Naive thymus-derived CD4-positive, alpha-beta T cell (primary cell): ENCODE results near the gene CTBP2. TPM values are rescaled to one million over a fixed set of nuclear protein-coding genes. Genes with fewer than 3 reads are reported as not detected.
"Not testable (repeated sequence)": the region's sequence is repeated elsewhere in the genome, so short reads cannot be mapped to it uniquely, and the experiment has no call there.

ENCODE experiments used
- ATAC-seq: fragments of 150-1000 bp; cut with Tn5 transposase; 2 replicates; pipeline ENCODE4 v1.10.0; 2021; ENCODE audit warnings: mild to moderate bottlenecking, moderate library complexity
- CTCF ChIA-PET: fragments of 350-600 bp; sonication (Branson Sonifier 250); formaldehyde crosslinking; loops from one replicate; lab custom pipeline; 2021; ENCODE audit warnings: antibody characterized with exemption; lab: Charles Lee
- POLR2A ChIA-PET: fragments of 350-600 bp; sonication (Branson Sonifier 250); formaldehyde crosslinking; loops from one replicate; lab custom pipeline; 2021; ENCODE audit warnings: antibody characterized with exemption, inconsistent platforms; lab: Charles Lee
- DNase-seq, 9 donors: peaks; one replicate each; pipeline versions ENCODE4 v3.0.0 to v3.0.0-alpha.2; 2020 to 2022; ENCODE audit warnings: mixed read lengths in 1 of 9
- H3K27ac ChIP-seq: one replicate; pipeline ENCODE4 v1.7.0; 2013; ENCODE audit warnings: mild to moderate bottlenecking, low read depth, low read length, moderate library complexity
- H3K27me3 ChIP-seq, 2 donors: one replicate each; pipeline ENCODE4 v1.7.0; 2013; ENCODE audit warnings: low read length in 2 of 2, mild to moderate bottlenecking in 2 of 2, moderate library complexity in 2 of 2; ENCODE audit not compliant: control insufficient read depth in 2 of 2, insufficient read depth in 2 of 2
- H3K36me3 ChIP-seq, 3 experiments: 1 replicate in 2 of 3; 2 replicates in 1 of 3; pipeline ENCODE4 v1.7.0; 2013; ENCODE audit warnings: low read length in 3 of 3, mild to moderate bottlenecking in 3 of 3, moderate library complexity in 1 of 3; ENCODE audit not compliant: insufficient read depth in 3 of 3, control insufficient read depth in 2 of 3
- H3K4me1 ChIP-seq, 2 donors: one replicate each; pipeline ENCODE4 v1.7.0; 2013; ENCODE audit warnings: low read length in 2 of 2, mild to moderate bottlenecking in 2 of 2, moderate library complexity in 1 of 2; ENCODE audit not compliant: control insufficient read depth in 2 of 2, insufficient read depth in 2 of 2
- H3K4me3 ChIP-seq: 2 replicates; pipeline ENCODE4 v1.7.0; 2013; ENCODE audit warnings: mild to moderate bottlenecking, low read length
- H3K9me3 ChIP-seq, 3 experiments: 1 replicate in 2 of 3; 2 replicates in 1 of 3; pipeline ENCODE4 v1.7.0; 2013; ENCODE audit warnings: low read length in 3 of 3; ENCODE audit not compliant: control insufficient read depth in 2 of 3
- H3K27ac Mint-ChIP-seq, 9 donors: one replicate each; pipeline ENCODE4 v1.8.0; 2020 to 2022; ENCODE audit warnings: mixed read lengths in 9 of 9, mild to moderate bottlenecking in 8 of 9, moderate library complexity in 5 of 9, inconsistent platforms in 2 of 9
- H3K27me3 Mint-ChIP-seq, 5 donors: one replicate each; pipeline ENCODE4 v1.8.0; 2021 to 2022; ENCODE audit warnings: mixed read lengths in 5 of 5, mild to moderate bottlenecking in 1 of 5
- H3K36me3 Mint-ChIP-seq, 5 donors: one replicate each; pipeline ENCODE4 v1.8.0; 2020 to 2022; ENCODE audit warnings: mixed read lengths in 5 of 5, mild to moderate bottlenecking in 3 of 5, inconsistent platforms in 1 of 5
- H3K4me1 Mint-ChIP-seq, 7 donors: one replicate each; pipeline ENCODE4 v1.8.0; 2020 to 2022; ENCODE audit warnings: mixed read lengths in 7 of 7, mild to moderate bottlenecking in 3 of 7, inconsistent platforms in 1 of 7
- H3K4me3 Mint-ChIP-seq, 10 donors: one replicate each; pipeline ENCODE4 v1.8.0; 2020 to 2022; ENCODE audit warnings: mild to moderate bottlenecking in 10 of 10, mixed read lengths in 10 of 10, moderate library complexity in 6 of 10, inconsistent platforms in 2 of 10
- H3K9me3 Mint-ChIP-seq, 11 donors: one replicate each; pipeline ENCODE4 v1.8.0; 2020 to 2022; ENCODE audit warnings: mixed read lengths in 11 of 11, mild to moderate bottlenecking in 4 of 11, inconsistent platforms in 1 of 11, moderate library complexity in 1 of 11
- intact Hi-C, 2 donors: fragments of 100-400 bp; cut with micrococcal nuclease; formaldehyde crosslinking; loops; one replicate each; pipeline ENCODE4 v1.15.1; 2023
- polyA plus RNA-seq, 2 donors: library from polyadenylated mRNA; unstranded; fragments of 300-500 nt; fragmentation: Illumina TruSeq; gene quantifications; one replicate each; pipeline ENCODE4 v1.2.3, GENCODE V29; 2021
- total RNA-seq, 6 experiments: library from RNA in 5 of 6; stranded (reverse) in 5 of 6; gene quantifications; 1 replicate in 5 of 6; 2 replicates in 1 of 6; pipeline ENCODE4 v1.2.3 and lab custom pipeline; 2021 to 2026

Gene CTBP2
- total and polyA plus RNA-seq, 7 experiments from 2014 or later = 0.05 to 39.5 (median 1.7) TPM; not detected in 1

GRCh38 chr10:125060826-125061556 lies 99.4 kb downstream of the CTBP2 start:
- Histone ChIP-seq H3K27me3 (no peaks in the 10 kb centered on the region), H3K4me1 (no peaks in the 10 kb centered on the region), H3K27ac (no peak overlapping the region), H3K9me3 (no peaks in the 10 kb centered on the region), H3K4me3 (no peak overlapping the region), H3K36me3 (no peaks in the 10 kb centered on the region)
- Mint-ChIP-seq H3K27me3 (peaks cover 0 to 12% (median 4%) of the 10 kb centered on the region in 5 donors), H3K4me1 (peaks cover 12 to 27% (median 16%) of the 10 kb centered on the region in 7 donors), H3K27ac (no peak overlapping the region), H3K4me3 (no peak overlapping the region), H3K9me3 (no peaks in the 10 kb centered on the region), H3K36me3 (peaks cover 0 to 3% (median 0%) of the 10 kb centered on the region in 5 donors)
- ChIA-PET POLR2A (no interaction called here), CTCF (no interaction called here)
- peak; percentile 48 for ATAC-seq
- intact Hi-C loops = no loop called here
- peak in 5 of 9 donors; percentile 4 to 36 (median 19) for DNase-seq

GRCh38 chr10:125060482-125060825 lies 99.9 kb downstream of the CTBP2 start:
- H3K27me3 Mint-ChIP-seq = peaks cover 0 to 12% (median 4%) of the 10 kb centered on the region in 5 donors
- intact Hi-C loops = no loop called here
- ChIA-PET POLR2A (no interaction called here), CTCF (no interaction called here)
- DNase-seq (no peak), ATAC-seq (no peak)
- Histone ChIP-seq H3K9me3 (no peaks in the 10 kb centered on the region), H3K27ac (no peak overlapping the region), H3K4me1 (no peaks in the 10 kb centered on the region), H3K36me3 (no peaks in the 10 kb centered on the region), H3K4me3 (no peak overlapping the region), H3K27me3 (no peaks in the 10 kb centered on the region)
- peaks cover 12 to 28% (median 16%) of the 10 kb centered on the region in 7 donors for H3K4me1 Mint-ChIP-seq
- no peaks in the 10 kb centered on the region for H3K9me3 Mint-ChIP-seq
- no peak overlapping the region for H3K27ac Mint-ChIP-seq
- H3K4me3 Mint-ChIP-seq = no peak overlapping the region
- peaks cover 0 to 3% (median 0%) of the 10 kb centered on the region in 5 donors for H3K36me3 Mint-ChIP-seq

- Histone ChIP-seq H3K27ac (no peak overlapping the region), H3K4me1 (no peaks in the 10 kb centered on the region), H3K27me3 (no peaks in the 10 kb centered on the region), H3K36me3 (no peaks in the 10 kb centered on the region), H3K4me3 (no peak overlapping the region), H3K9me3 (no peaks in the 10 kb centered on the region)
- H3K36me3 Mint-ChIP-seq = peaks cover 0 to 3% (median 0%) of the 10 kb centered on the region in 5 donors
- ATAC-seq (no peak), DNase-seq (no peak)
- H3K4me3 Mint-ChIP-seq = no peak overlapping the region
- no peak overlapping the region for H3K27ac Mint-ChIP-seq
- intact Hi-C loops = no loop called here
- POLR2A ChIA-PET = no interaction called here
- H3K9me3 Mint-ChIP-seq = no peaks in the 10 kb centered on the region
- H3K4me1 Mint-ChIP-seq = peaks cover 7 to 26% (median 12%) of the 10 kb centered on the region in 7 donors
- CTCF ChIA-PET = no interaction called here
- peaks cover 0 to 13% (median 4%) of the 10 kb centered on the region in 5 donors for H3K27me3 Mint-ChIP-seq
These were observed 100.3 kb downstream of the CTBP2 start for GRCh38 chr10:125060026-125060425.

GRCh38 chr10:125059348-125059747 lies 101.0 kb downstream of the CTBP2 start:
- ATAC-seq = not testable (repeated sequence)

GRCh38 chr10:125057158-125058001 lies 103.0 kb downstream of the CTBP2 start:
- ATAC-seq (peak; percentile 63), DNase-seq (no peak)
- POLR2A ChIA-PET = no interaction called here
- H3K36me3 ChIP-seq = no peaks in the 10 kb centered on the region
- Mint-ChIP-seq H3K4me1 (peaks cover 0 to 13% (median 0%) of the 10 kb centered on the region in 7 donors), H3K27ac (no peak overlapping the region), H3K27me3 (peaks cover 0 to 16% (median 3%) of the 10 kb centered on the region in 5 donors), H3K36me3 (peaks cover 0 to 3% (median 0%) of the 10 kb centered on the region in 5 donors), H3K9me3 (no peaks in the 10 kb centered on the region), H3K4me3 (no peak overlapping the region)
- no peaks in the 10 kb centered on the region for H3K9me3 ChIP-seq
- no peak overlapping the region for H3K4me3 ChIP-seq
- H3K27me3 ChIP-seq = no peaks in the 10 kb centered on the region
- H3K27ac ChIP-seq = no peak overlapping the region
- CTCF ChIA-PET = no interaction called here
- intact Hi-C loops = no loop called here
- no peaks in the 10 kb centered on the region for H3K4me1 ChIP-seq

More at GRCh38 chr10:125059348-125059747, 101.0 kb downstream of the CTBP2 start:
- H3K36me3 Mint-ChIP-seq, H3K27ac ChIP-seq, H3K27me3 ChIP-seq, DNase-seq, H3K9me3 Mint-ChIP-seq, H3K4me3 ChIP-seq, H3K36me3 ChIP-seq, H3K4me1 ChIP-seq, intact Hi-C loops, POLR2A ChIA-PET, CTCF ChIA-PET, H3K4me3 Mint-ChIP-seq, H3K27ac Mint-ChIP-seq, H3K9me3 ChIP-seq: not testable (repeated sequence)
- Mint-ChIP-seq H3K4me1 (peaks cover 2 to 19% (median 6%) of the 10 kb centered on the region in 7 donors), H3K27me3 (peaks cover 0 to 13% (median 4%) of the 10 kb centered on the region in 5 donors)

GRCh38 chr10:125056161-125057132 lies 103.9 kb downstream of the CTBP2 start:
- CTCF ChIA-PET = no interaction called here
- H3K36me3 Mint-ChIP-seq = peaks cover 0 to 3% (median 0%) of the 10 kb centered on the region in 5 donors

More at GRCh38 chr10:125056161-125057132, 103.9 kb downstream of the CTBP2 start:
- DNase-seq = no peak
- Histone ChIP-seq H3K27ac (no peak overlapping the region), H3K4me1 (no peaks in the 10 kb centered on the region), H3K27me3 (no peaks in the 10 kb centered on the region), H3K9me3 (no peaks in the 10 kb centered on the region), H3K36me3 (no peaks in the 10 kb centered on the region), H3K4me3 (no peak overlapping the region)
- no peak for ATAC-seq
- Mint-ChIP-seq H3K27ac (no peak overlapping the region), H3K9me3 (no peaks in the 10 kb centered on the region), H3K27me3 (peaks cover 0 to 20% (median 3%) of the 10 kb centered on the region in 5 donors), H3K4me3 (no peak overlapping the region), H3K4me1 (peaks cover 0 to 11% (median 0%) of the 10 kb centered on the region in 7 donors)
- POLR2A ChIA-PET = no interaction called here
- intact Hi-C loops = no loop called here
